ENCODE results near the gene MAPK8IP2. TPM values are rescaled to one million over a fixed set of nuclear protein-coding genes. Genes with fewer than 3 reads are reported as not detected.

MAPK8IP2 gene
- total RNA-seq, 1 donor from 2014 or later, result 60.3 TPM

Other genes starting within 250 kb of the MAPK8IP2 start
- 89.3 TPM for gene SBF1, start 125.8 kb upstream of the MAPK8IP2 start, total RNA-seq
- gene ADM2, start 119.2 kb upstream of the MAPK8IP2 start, total RNA-seq, result not detected
- not detected for gene MIOX, start 113.9 kb upstream of the MAPK8IP2 start, total RNA-seq
- gene LMF2, start 93.1 kb upstream of the MAPK8IP2 start, total RNA-seq, result 11.8 TPM
- gene NCAPH2, start 92.6 kb upstream of the MAPK8IP2 start, total RNA-seq, result 42.4 TPM
- gene SCO2, start 75.2 kb upstream of the MAPK8IP2 start, total RNA-seq, result 0.82 TPM
- 1.6 TPM for gene TYMP, start 70.8 kb upstream of the MAPK8IP2 start, total RNA-seq
- not detected for gene KLHDC7B, start 54.9 kb upstream of the MAPK8IP2 start, total RNA-seq
- gene SYCE3, start 37.9 kb upstream of the MAPK8IP2 start, total RNA-seq, result not detected
- 5.7 TPM for gene CPT1B, start 22.4 kb upstream of the MAPK8IP2 start, total RNA-seq
- 28.1 TPM for gene CHKB, start 17.9 kb upstream of the MAPK8IP2 start, total RNA-seq
- gene ARSA, start 27.4 kb downstream of the MAPK8IP2 start, total RNA-seq, result 4.5 TPM
- gene SHANK3, start 72.0 kb downstream of the MAPK8IP2 start, total RNA-seq, result 4.1 TPM
- gene ACR, start 137.4 kb downstream of the MAPK8IP2 start, total RNA-seq, result not detected
- gene RABL2B, start 182.8 kb downstream of the MAPK8IP2 start, total RNA-seq, result 14.7 TPM